K562 (cell line): ENCODE results near the gene NHLH1.

ENCODE experiments used
- EP300 ChIP-seq: IDR thresholded peaks from 2 replicates; pipeline ENCODE4 v1.6.1; 2012; ENCODE audit warnings: low read length, improper control_type of control experiment
- HNRNPK ChIP-seq: fragments of 200-400 bp; formaldehyde crosslinking; IDR thresholded peaks from one replicate; pipeline ENCODE4 v1.6.1; 2018; ENCODE audit warnings: mild to moderate bottlenecking, low read depth, low read length; ENCODE audit not compliant: poor library complexity, severe bottlenecking
- MCM2 ChIP-seq: fragments of 450-650 bp; IDR thresholded peaks from 2 replicates; pipeline ENCODE4 v1.6.1; 2017; ENCODE audit warnings: low read depth, mild to moderate bottlenecking
- NR1H2 ChIP-seq: sonication (generic); formaldehyde crosslinking; IDR thresholded peaks from 2 replicates; pipeline ENCODE4 v1.4.0; 2020; ENCODE audit warnings: mild to moderate bottlenecking, missing genetic modification reagents
- PML ChIP-seq: IDR thresholded peaks from 2 replicates; pipeline ENCODE4 v1.6.1; 2012; ENCODE audit warnings: low read length, inconsistent platforms
- POLR2AphosphoS5 ChIP-seq: IDR thresholded peaks from 2 replicates; pipeline ENCODE4 v1.6.1; 2011; ENCODE audit warnings: mild to moderate bottlenecking, low read depth, low read length, moderate library complexity; ENCODE audit not compliant: control insufficient read depth, insufficient read depth
- SUPT5H ChIP-seq: fragments of 450-650 bp; IDR thresholded peaks from 2 replicates; pipeline ENCODE4 v1.6.1; 2016
- TF ChIP-seq, protein P1 (sequence below): fragments of 450-650 bp; conservative IDR thresholded peaks from 2 replicates; pipeline ENCODE4 v1.6.1; 2016; ENCODE audit warnings: missing genetic modification characterization, low read depth, mild to moderate bottlenecking, control low read depth, missing compliant biosample characterization
- TF ChIP-seq, protein P2 (sequence below): sonication (generic); formaldehyde crosslinking; IDR thresholded peaks from 2 replicates; pipeline ENCODE4 v1.8.1; 2023; ENCODE audit warnings: mild to moderate bottlenecking, missing genetic modification reagents, moderate library complexity
- TF ChIP-seq, protein P3 (sequence below), 3 experiments: fragments of 200-800 bp in 1 of 3; sonication (Bioruptor generic) in 1 of 3; sonication (generic) in 1 of 3; formaldehyde crosslinking in 1 of 3; IDR thresholded peaks; 2 replicates each; pipeline versions ENCODE4 v1.6.1 to v1.8.0; 2016 to 2022; ENCODE audit warnings: mild to moderate bottlenecking in 2 of 3, missing compliant biosample characterization in 2 of 3, missing genetic modification characterization in 2 of 3, missing genetic modification reagents in 1 of 3
- TF ChIP-seq, protein P4 (sequence below): fragments of 450-650 bp; formaldehyde crosslinking; IDR thresholded peaks from 2 replicates; pipeline ENCODE4 v1.4.0; 2020; ENCODE audit warnings: mild to moderate bottlenecking

DNA sequence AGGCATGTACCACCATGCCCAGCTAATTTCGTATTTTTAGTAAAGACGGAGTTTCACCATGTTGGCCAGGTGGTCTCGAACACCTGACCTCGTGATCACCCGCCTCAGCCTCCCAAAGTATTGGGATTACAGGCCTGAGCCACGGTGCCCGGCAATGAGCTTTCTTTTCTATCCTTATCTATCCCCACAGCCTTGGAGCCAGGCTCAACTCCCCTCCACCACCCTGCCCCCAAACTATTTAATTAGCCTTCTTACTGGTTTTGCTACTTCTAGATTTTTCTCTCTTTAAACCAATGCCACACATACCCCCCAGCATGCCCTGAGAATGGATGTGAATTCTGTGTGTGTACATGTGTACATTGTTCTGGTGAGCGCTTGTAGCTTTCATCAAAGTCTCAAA is 27.8 kb downstream of the NHLH1 start:
- TF ChIP-seq NR1H2 = no peak
- TF ChIP-seq, protein P1, sequence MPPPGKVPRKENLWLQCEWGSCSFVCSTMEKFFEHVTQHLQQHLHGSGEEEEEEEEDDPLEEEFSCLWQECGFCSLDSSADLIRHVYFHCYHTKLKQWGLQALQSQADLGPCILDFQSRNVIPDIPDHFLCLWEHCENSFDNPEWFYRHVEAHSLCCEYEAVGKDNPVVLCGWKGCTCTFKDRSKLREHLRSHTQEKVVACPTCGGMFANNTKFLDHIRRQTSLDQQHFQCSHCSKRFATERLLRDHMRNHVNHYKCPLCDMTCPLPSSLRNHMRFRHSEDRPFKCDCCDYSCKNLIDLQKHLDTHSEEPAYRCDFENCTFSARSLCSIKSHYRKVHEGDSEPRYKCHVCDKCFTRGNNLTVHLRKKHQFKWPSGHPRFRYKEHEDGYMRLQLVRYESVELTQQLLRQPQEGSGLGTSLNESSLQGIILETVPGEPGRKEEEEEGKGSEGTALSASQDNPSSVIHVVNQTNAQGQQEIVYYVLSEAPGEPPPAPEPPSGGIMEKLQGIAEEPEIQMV (tag) = no peak
- TF ChIP-seq HNRNPK = no peak
- TF ChIP-seq, protein P2, sequence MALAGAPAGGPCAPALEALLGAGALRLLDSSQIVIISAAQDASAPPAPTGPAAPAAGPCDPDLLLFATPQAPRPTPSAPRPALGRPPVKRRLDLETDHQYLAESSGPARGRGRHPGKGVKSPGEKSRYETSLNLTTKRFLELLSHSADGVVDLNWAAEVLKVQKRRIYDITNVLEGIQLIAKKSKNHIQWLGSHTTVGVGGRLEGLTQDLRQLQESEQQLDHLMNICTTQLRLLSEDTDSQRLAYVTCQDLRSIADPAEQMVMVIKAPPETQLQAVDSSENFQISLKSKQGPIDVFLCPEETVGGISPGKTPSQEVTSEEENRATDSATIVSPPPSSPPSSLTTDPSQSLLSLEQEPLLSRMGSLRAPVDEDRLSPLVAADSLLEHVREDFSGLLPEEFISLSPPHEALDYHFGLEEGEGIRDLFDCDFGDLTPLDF (CRISPR knock-in tag) = no peak
- TF ChIP-seq PML = no peak
- no peak for TF ChIP-seq POLR2AphosphoS5
- TF ChIP-seq EP300 = 0 out of 2 replicates have a peak, but pooled peaks have one; percentile 9
- TF ChIP-seq, protein P3, sequence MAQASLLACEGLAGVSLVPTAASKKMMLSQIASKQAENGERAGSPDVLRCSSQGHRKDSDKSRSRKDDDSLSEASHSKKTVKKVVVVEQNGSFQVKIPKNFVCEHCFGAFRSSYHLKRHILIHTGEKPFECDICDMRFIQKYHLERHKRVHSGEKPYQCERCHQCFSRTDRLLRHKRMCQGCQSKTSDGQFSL (CRISPR knock-in tag; IDR thresholded peaks at IDR 0.05) = no peak
- TF ChIP-seq, protein P3 (tag; IDR thresholded peaks at IDR 0.05) = no peak
- no peak for TF ChIP-seq MCM2
- no peak for TF ChIP-seq SUPT5H
- TF ChIP-seq, protein P4, sequence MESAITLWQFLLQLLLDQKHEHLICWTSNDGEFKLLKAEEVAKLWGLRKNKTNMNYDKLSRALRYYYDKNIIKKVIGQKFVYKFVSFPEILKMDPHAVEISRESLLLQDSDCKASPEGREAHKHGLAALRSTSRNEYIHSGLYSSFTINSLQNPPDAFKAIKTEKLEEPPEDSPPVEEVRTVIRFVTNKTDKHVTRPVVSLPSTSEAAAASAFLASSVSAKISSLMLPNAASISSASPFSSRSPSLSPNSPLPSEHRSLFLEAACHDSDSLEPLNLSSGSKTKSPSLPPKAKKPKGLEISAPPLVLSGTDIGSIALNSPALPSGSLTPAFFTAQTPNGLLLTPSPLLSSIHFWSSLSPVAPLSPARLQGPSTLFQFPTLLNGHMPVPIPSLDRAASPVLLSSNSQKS (CRISPR knock-in tag) = no peak
